Naive thymus-derived CD8-positive, alpha-beta T cell (primary cell): ENCODE results near the gene LLPH. TPM values are rescaled to one million over a fixed set of nuclear protein-coding genes. Genes with fewer than 3 reads are reported as not detected.
A peak's percentile ranks its signal among the peaks of the same experiment; 100 is the strongest.

Experiments
- ATAC-seq, 2 donors: fragments of 150-1000 bp; cut with Tn5 transposase in 1 of 2; sonication (Bioruptor Pico), chemical (Tn5 transposase) in 1 of 2; 1 replicate in 1 of 2; 2 replicates in 1 of 2; pipeline ENCODE4 v1.10.0; 2021; ENCODE audit warnings: mild to moderate bottlenecking in 2 of 2, moderate library complexity in 2 of 2
- POLR2A ChIA-PET: fragments of 350-600 bp; sonication (Branson Sonifier 250); formaldehyde crosslinking; loops from one replicate; lab custom pipeline; 2021; ENCODE audit warnings: antibody characterized with exemption; lab: Charles Lee
- DNase-seq, 10 donors: peaks; one replicate each; pipeline versions ENCODE4 v3.0.0 to v3.0.0-alpha.2; 2020 to 2022
- H3K27ac Mint-ChIP-seq, 10 donors: one replicate each; pipeline ENCODE4 v1.8.0; 2020 to 2022; ENCODE audit warnings: mild to moderate bottlenecking in 10 of 10, mixed read lengths in 10 of 10, moderate library complexity in 4 of 10, inconsistent platforms in 1 of 10
- H3K27me3 Mint-ChIP-seq, 5 donors: one replicate each; pipeline ENCODE4 v1.8.0; 2021 to 2022; ENCODE audit warnings: mixed read lengths in 5 of 5
- H3K36me3 Mint-ChIP-seq, 3 donors: one replicate each; pipeline ENCODE4 v1.8.0; 2020 to 2022; ENCODE audit warnings: mixed read lengths in 3 of 3, mild to moderate bottlenecking in 2 of 3, inconsistent platforms in 1 of 3
- H3K4me1 Mint-ChIP-seq, 4 donors: one replicate each; pipeline ENCODE4 v1.8.0; 2021 to 2022; ENCODE audit warnings: mixed read lengths in 4 of 4
- H3K4me3 Mint-ChIP-seq, 10 donors: one replicate each; pipeline ENCODE4 v1.8.0; 2020 to 2022; ENCODE audit warnings: mild to moderate bottlenecking in 10 of 10, mixed read lengths in 10 of 10, moderate library complexity in 6 of 10, inconsistent platforms in 1 of 10
- H3K9me3 Mint-ChIP-seq, 9 donors: one replicate each; pipeline ENCODE4 v1.8.0; 2020 to 2022; ENCODE audit warnings: mixed read lengths in 9 of 9, mild to moderate bottlenecking in 3 of 9, inconsistent platforms in 1 of 9, moderate library complexity in 1 of 9
- polyA plus RNA-seq, 3 donors: library from polyadenylated mRNA; unstranded; fragments of 300-500 nt; fragmentation: Illumina TruSeq; gene quantifications; one replicate each; pipeline ENCODE4 v1.2.3, GENCODE V29; 2021
- total RNA-seq, 8 experiments: library from RNA in 2 of 8; stranded (reverse) in 2 of 8; gene quantifications; one replicate each; pipeline ENCODE4 v1.2.3 and lab custom pipeline; 2021 to 2026

Gene LLPH
- total and polyA plus RNA-seq, 5 experiments from 2014 or later = 26.2 to 38.8 (median 31.2) TPM

- H3K4me3 Mint-ChIP-seq = peak overlapping the region in 2 of 10 donors; percentile 3
- peak overlapping the region in 2 of 10 donors; percentile 16 to 72 for H3K27ac Mint-ChIP-seq
Measured at GRCh38 chr12:66162701-66163100, 32.2 kb upstream of the LLPH start.

GRCh38 chr12:66160704-66161103 is 30.2 kb upstream of the LLPH start:
- no peak for DNase-seq
- POLR2A ChIA-PET = interaction anchor here (0.9 to 1.7 kb wide), 2 partner anchors 9 to 30 kb away, joined by 4 to 7 read pairs; partner anchors contain the start of genes LLPH and TMBIM4
- Mint-ChIP-seq H3K36me3 (peaks cover 24 to 66% (median 42%) of the 10 kb centered on the region in 3 donors), H3K4me1 (peaks cover 41 to 84% (median 72%) of the 10 kb centered on the region in 4 donors), H3K9me3 (peaks cover 0 to 12% (median 4%) of the 10 kb centered on the region in 9 donors), H3K27me3 (no peaks in the 10 kb centered on the region), H3K4me3 (no peak overlapping the region), H3K27ac (peak overlapping the region in 1 of 10 donors; percentile 80)
- no peak for ATAC-seq

More at GRCh38 chr12:66162701-66163100, 32.2 kb upstream of the LLPH start:
- no peak for ATAC-seq
- Mint-ChIP-seq H3K36me3 (peaks cover 38 to 80% (median 53%) of the 10 kb centered on the region in 3 donors), H3K27me3 (no peaks in the 10 kb centered on the region), H3K4me1 (peaks cover 32 to 84% (median 68%) of the 10 kb centered on the region in 4 donors), H3K9me3 (peaks cover 0 to 18% (median 5%) of the 10 kb centered on the region in 9 donors)
- no peak for DNase-seq
- POLR2A ChIA-PET = no interaction called here

GRCh38 chr12:66159123-66159522 is 28.6 kb upstream of the LLPH start:
- peaks cover 38 to 77% (median 72%) of the 10 kb centered on the region in 4 donors for H3K4me1 Mint-ChIP-seq
- H3K9me3 Mint-ChIP-seq = peaks cover 0 to 2% (median 0%) of the 10 kb centered on the region in 9 donors
- H3K27ac Mint-ChIP-seq = peak overlapping the region in 1 of 10 donors; percentile 13
- H3K27me3 Mint-ChIP-seq = no peaks in the 10 kb centered on the region
- DNase-seq (no peak), ATAC-seq (no peak)
- H3K36me3 Mint-ChIP-seq = peaks cover 11 to 57% (median 27%) of the 10 kb centered on the region in 3 donors
- POLR2A ChIA-PET = interaction anchor here (1.7 to 2.4 kb wide), 2 partner anchors 10 to 28 kb away, joined by 7 to 11 read pairs; partner anchors contain the start of genes LLPH and TMBIM4
- H3K4me3 Mint-ChIP-seq = no peak overlapping the region

- ATAC-seq (no peak), DNase-seq (no peak)
- Mint-ChIP-seq H3K36me3 (peaks cover 9 to 58% (median 23%) of the 10 kb centered on the region in 3 donors), H3K9me3 (no peaks in the 10 kb centered on the region), H3K27ac (peak overlapping the region in 4 of 10 donors; percentile 20 to 53 (median 24)), H3K4me1 (peaks cover 27 to 62% (median 54%) of the 10 kb centered on the region in 4 donors), H3K27me3 (no peaks in the 10 kb centered on the region), H3K4me3 (no peak overlapping the region)
- POLR2A ChIA-PET = no interaction called here
Measured at GRCh38 chr12:66156654-66157053, 26.1 kb upstream of the LLPH start.

GRCh38 chr12:66154776-66155175 is 24.2 kb upstream of the LLPH start:
- ATAC-seq (no peak), DNase-seq (no peak)
- POLR2A ChIA-PET = no interaction called here
- Mint-ChIP-seq H3K4me3 (no peak overlapping the region), H3K36me3 (peaks cover 4 to 59% (median 9%) of the 10 kb centered on the region in 3 donors), H3K9me3 (no peaks in the 10 kb centered on the region), H3K27ac (peak overlapping the region in 4 of 10 donors; percentile 24 to 84 (median 42)), H3K4me1 (peaks cover 26 to 58% (median 49%) of the 10 kb centered on the region in 4 donors), H3K27me3 (no peaks in the 10 kb centered on the region)

GRCh38 chr12:66152732-66153131 is 22.2 kb upstream of the LLPH start:
- no peaks in the 10 kb centered on the region for H3K27me3 Mint-ChIP-seq
- ATAC-seq (no peak), DNase-seq (no peak)
- no peak overlapping the region for H3K4me3 Mint-ChIP-seq
- H3K4me1 Mint-ChIP-seq = peaks cover 25 to 48% (median 40%) of the 10 kb centered on the region in 4 donors
- H3K9me3 Mint-ChIP-seq = no peaks in the 10 kb centered on the region
- POLR2A ChIA-PET = no interaction called here
- peak overlapping the region in 1 of 10 donors; percentile 11 for H3K27ac Mint-ChIP-seq
- H3K36me3 Mint-ChIP-seq = peaks cover 0 to 62% (median 8%) of the 10 kb centered on the region in 3 donors

- peak overlapping the region in 5 of 10 donors; percentile 28 to 78 (median 61) for H3K27ac Mint-ChIP-seq
- peaks cover 16 to 40% (median 30%) of the 10 kb centered on the region in 4 donors for H3K4me1 Mint-ChIP-seq
- no peaks in the 10 kb centered on the region for H3K27me3 Mint-ChIP-seq
- peaks cover 0 to 78% (median 5%) of the 10 kb centered on the region in 3 donors for H3K36me3 Mint-ChIP-seq
- ATAC-seq (no peak), DNase-seq (no peak)
- no peak overlapping the region for H3K4me3 Mint-ChIP-seq
- POLR2A ChIA-PET = interaction anchor here (0.6 to 1.8 kb wide), 2 partner anchors 9 to 20 kb away, joined by 4 read pairs; partner anchors contain the start of gene TMBIM4
- H3K9me3 Mint-ChIP-seq = no peaks in the 10 kb centered on the region
Measured at GRCh38 chr12:66149702-66150398, 19.3 kb upstream of the LLPH start.

- no peaks in the 10 kb centered on the region for H3K27me3 Mint-ChIP-seq
- H3K4me3 Mint-ChIP-seq = no peak overlapping the region
- peak overlapping the region; percentile 35 to 88 (median 81) for H3K27ac Mint-ChIP-seq
- peaks cover 3 to 22% (median 10%) of the 10 kb centered on the region in 9 donors for H3K9me3 Mint-ChIP-seq
- ATAC-seq (no peak), DNase-seq (no peak)
- POLR2A ChIA-PET = interaction anchor here (0.9 kb wide), 1 partner anchor 14 kb away, joined by 4 read pairs; the partner anchor contains the start of gene LLPH
- peaks cover 28 to 95% (median 43%) of the 10 kb centered on the region in 3 donors for H3K36me3 Mint-ChIP-seq
- H3K4me1 Mint-ChIP-seq = peaks cover 15 to 31% (median 24%) of the 10 kb centered on the region in 4 donors
Measured at GRCh38 chr12:66144791-66145754, 14.5 kb upstream of the LLPH start.

GRCh38 chr12:66143868-66144267 is 13.3 kb upstream of the LLPH start:
- DNase-seq (no peak), ATAC-seq (no peak)
- Mint-ChIP-seq H3K27ac (peak overlapping the region in 3 of 10 donors; percentile 21 to 57 (median 22)), H3K27me3 (no peaks in the 10 kb centered on the region), H3K4me1 (peaks cover 17 to 27% (median 23%) of the 10 kb centered on the region in 4 donors), H3K9me3 (peaks cover 4 to 25% (median 13%) of the 10 kb centered on the region in 9 donors), H3K36me3 (peaks cover 30 to 93% (median 51%) of the 10 kb centered on the region in 3 donors), H3K4me3 (no peak overlapping the region)
- POLR2A ChIA-PET = interaction anchor here (1.3 kb wide), 1 partner anchor 13 kb away, joined by 4 read pairs; the partner anchor contains the start of gene LLPH

GRCh38 chr12:66142826-66143225 is 12.3 kb upstream of the LLPH start:
- Mint-ChIP-seq H3K9me3 (peaks cover 4 to 25% (median 13%) of the 10 kb centered on the region in 9 donors), H3K27me3 (no peaks in the 10 kb centered on the region), H3K4me3 (no peak overlapping the region), H3K27ac (peak overlapping the region in 5 of 10 donors; percentile 0 to 80 (median 19)), H3K4me1 (peaks cover 13 to 21% (median 18%) of the 10 kb centered on the region in 4 donors), H3K36me3 (peaks cover 30 to 89% (median 50%) of the 10 kb centered on the region in 3 donors)
- DNase-seq (no peak), ATAC-seq (no peak)
- POLR2A ChIA-PET = interaction anchor here (1.3 kb wide), 1 partner anchor 12 kb away, joined by 4 read pairs; the partner anchor contains the start of gene LLPH

GRCh38 chr12:66141299-66141698 is 10.7 kb upstream of the LLPH start:
- peaks cover 13 to 20% (median 17%) of the 10 kb centered on the region in 4 donors for H3K4me1 Mint-ChIP-seq
- no peak overlapping the region for H3K4me3 Mint-ChIP-seq
- DNase-seq (no peak), ATAC-seq (no peak)
- H3K36me3 Mint-ChIP-seq = peaks cover 32 to 88% (median 60%) of the 10 kb centered on the region in 3 donors
- peaks cover 4 to 25% (median 13%) of the 10 kb centered on the region in 9 donors for H3K9me3 Mint-ChIP-seq
- H3K27ac Mint-ChIP-seq = peak overlapping the region in 1 of 10 donors; percentile 55
- POLR2A ChIA-PET = interaction anchor here (1.6 kb wide), 1 partner anchor 10 kb away, joined by 3 read pairs; the partner anchor contains the start of gene LLPH
- no peaks in the 10 kb centered on the region for H3K27me3 Mint-ChIP-seq
